Heart left ventricle (tissue), 16 donors: ENCODE measurements around the gene LRRC63. TPM values are rescaled to one million over a fixed set of nuclear protein-coding genes. Genes with fewer than 3 reads are reported as not detected.
A peak's percentile ranks its signal among the peaks of the same experiment; 100 is the strongest.

Source experiments
- ATAC-seq, 4 donors: fragments of 200-7000 bp; cut with Tn5 transposase; one replicate each; pipeline ENCODE4 v1.9.1; 2020 to 2022; ENCODE audit warnings: moderate library complexity in 4 of 4, mild to moderate bottlenecking in 3 of 4, moderate number of reproducible peaks in 1 of 4
- DNase-seq, 5 donors: peaks; one replicate each; pipeline ENCODE4 v3.0.0-alpha.2; 2020
- H3K27ac ChIP-seq, 12 donors: fragments of 200-600 bp; sonication (generic) in 4 of 12; one replicate each; pipeline versions ENCODE4 v1.5.0 to v1.8.0; 2016 to 2022; ENCODE audit warnings: mild to moderate bottlenecking in 2 of 12
- H3K27me3 ChIP-seq, 9 donors: fragments of 200-600 bp; sonication (generic) in 2 of 9; one replicate each; pipeline versions ENCODE4 v1.5.1 to v1.8.0; 2016 to 2022; ENCODE audit warnings: mild to moderate bottlenecking in 3 of 9
- H3K36me3 ChIP-seq, 9 donors: fragments of 200-600 bp; sonication (generic) in 2 of 9; one replicate each; pipeline versions ENCODE4 v1.5.0 to v1.8.0; 2018 to 2022; ENCODE audit warnings: mild to moderate bottlenecking in 2 of 9
- H3K4me1 ChIP-seq, 12 donors: fragments of 200-600 bp; sonication (generic) in 4 of 12; one replicate each; pipeline versions ENCODE4 v1.5.0 to v1.8.0; 2016 to 2022; ENCODE audit warnings: mild to moderate bottlenecking in 3 of 12
- H3K4me3 ChIP-seq, 12 donors: fragments of 200-600 bp; sonication (generic) in 4 of 12; one replicate each; pipeline versions ENCODE4 v1.5.0 to v1.8.0; 2017 to 2022; ENCODE audit warnings: mild to moderate bottlenecking in 9 of 12, moderate library complexity in 4 of 12
- H3K9me3 ChIP-seq, 12 donors: fragments of 200-600 bp; sonication (generic) in 4 of 12; one replicate each; pipeline versions ENCODE4 v1.5.0 to v1.8.0; 2016 to 2022; ENCODE audit warnings: mild to moderate bottlenecking in 1 of 12
- POLR2A ChIP-seq, 2 donors: fragments of 450-650 bp; IDR thresholded peaks; one replicate each; pipeline ENCODE4 v1.6.1; 2017; ENCODE audit warnings: antibody characterized with exemption in 2 of 2, mild to moderate bottlenecking in 2 of 2, moderate library complexity in 2 of 2
- WGBS, 4 donors: extraction: QIAGEN DNeasy Blood & Tissue Kit in 2 of 4; methylation state at CpG; one replicate each; pipeline versions ENCODE4 v1.1.5 to v1.1.7; 2013 to 2018; 5-methylcytosine and 5-hydroxymethylcytosine counted together
- intact Hi-C, 10 donors: fragments of 100-400 bp; cut with DNase I; formaldehyde crosslinking; loops; one replicate each; pipeline versions ENCODE4 v1.11.1 to v1.14.2; 2022
- polyA plus RNA-seq, 2 donors: library from polyadenylated mRNA; stranded (reverse); fragments of 200-250 nt; gene quantifications; one replicate each; pipeline ENCODE4 v1.2.3, GENCODE V29; 2013
- total RNA-seq, 9 donors: library from RNA; depleted of rRNA in 2 of 9; stranded (reverse); fragments of >200 nt in 2 of 9; fragmentation: NEBNext Ultra II Directional in 3 of 9; extraction: Animal tissue kit (Norgen Biotek cat#: 25700) in 3 of 9; gene quantifications; one replicate each; pipeline versions ENCODE4 v1.1.0 to v1.2.4, GENCODE V29; 2016 to 2023
- TF ChIP-seq, protein P1 (sequence below), 12 donors: fragments of 200-600 bp; sonication (generic) in 4 of 12; IDR thresholded peaks; one replicate each; pipeline versions ENCODE4 v1.5.0 to v1.8.0; 2018 to 2022; ENCODE audit warnings: antibody characterized with exemption in 12 of 12, mild to moderate bottlenecking in 5 of 12
- donor health status: ischemic (EF 13 %, LVEDD 7.1; RV severe dilation, severe dysfunction).
- donor health status: healthy with polysubstance abuse.
- donor health status: DM: no; HTN: yes; CAD: no.
- donor health status: DM: no; HTN: no; CAD: no.
- donor health status: ischemic (EF 25% LVEDD 6.9; RV normal size, moderate dysfunction).
- donor health status: ischemic (EF 25% LVEDD 5.7; RV mildly dilated, moderate dysfunction).
- donor health status: healthy.
- donor health status: DM: yes; HTN: yes; CAD: no.
- donor health status: ischemic (EF 35%, LVEDD 5.7; RV mildly dilated, moderate dysfunction).
- donor health status: nonischemic (EF 11% LVEDD 7.7; RV severe dilation, severe dysfunction).
- donor health status: DM: yes; HTN: yes; CAD: no.
- donor health status: PGD.
- donor health status: ischemic (EF 29% LVEDD 5.4; RV normal size, mild dysfunction).
- donor health status: nonischemic (EF 23%, LVEDD 6.1; RV moderate dilation, normal function).

Gene LRRC63
- total and polyA plus RNA-seq, 11 donors: 0.14 to 0.48 TPM; not detected in 9

DNA sequence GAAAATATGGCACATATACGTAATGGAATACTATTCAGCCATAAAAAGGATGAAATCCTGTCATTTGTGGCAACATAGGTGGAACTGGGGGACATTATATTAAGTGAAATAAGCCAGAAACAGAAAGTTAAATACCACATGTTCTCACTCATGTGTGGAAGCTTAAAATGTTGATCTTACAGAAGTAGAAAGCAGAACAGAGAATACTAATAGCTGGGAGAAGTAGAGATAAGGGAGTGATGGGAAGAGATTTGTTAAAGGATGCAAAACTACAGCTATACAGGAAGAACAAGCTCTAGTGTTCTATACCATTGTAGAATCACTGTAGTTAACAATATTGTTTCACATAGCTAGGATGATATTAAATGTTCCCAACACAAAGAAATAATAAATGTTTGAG lies 107.3 kb downstream of the LRRC63 start:
- intact Hi-C loops: no loop called here
- peak overlapping the region in 1 of 12 donors; percentile 33 for H3K27ac ChIP-seq

DNA sequence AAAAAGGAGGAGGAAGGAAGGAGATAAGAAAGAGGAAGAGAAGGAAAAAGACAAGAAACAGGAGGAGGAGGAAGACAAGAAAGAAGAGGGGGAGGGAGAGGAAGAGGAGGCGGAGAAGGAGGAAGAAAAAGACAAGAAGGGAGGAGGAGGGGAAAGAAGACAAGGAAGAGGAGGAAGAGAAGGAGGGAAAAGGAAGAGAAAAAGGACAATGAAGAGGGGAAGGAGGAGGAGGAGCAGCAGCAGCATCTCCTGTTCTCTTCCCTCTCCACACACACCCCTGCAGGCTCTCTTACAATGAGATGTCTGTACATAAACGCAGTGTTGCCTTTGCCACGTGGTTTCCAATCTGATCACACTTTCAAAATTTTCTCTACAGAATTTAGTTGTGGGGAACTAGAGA lies 108.7 kb downstream of the LRRC63 start:
- no peak for DNase-seq
- ATAC-seq: no peak
- intact Hi-C loops: no loop called here
- H3K4me3 ChIP-seq: no peak overlapping the region
- H3K36me3 ChIP-seq: no peaks in the 10 kb centered on the region
- TF ChIP-seq, protein P1, sequence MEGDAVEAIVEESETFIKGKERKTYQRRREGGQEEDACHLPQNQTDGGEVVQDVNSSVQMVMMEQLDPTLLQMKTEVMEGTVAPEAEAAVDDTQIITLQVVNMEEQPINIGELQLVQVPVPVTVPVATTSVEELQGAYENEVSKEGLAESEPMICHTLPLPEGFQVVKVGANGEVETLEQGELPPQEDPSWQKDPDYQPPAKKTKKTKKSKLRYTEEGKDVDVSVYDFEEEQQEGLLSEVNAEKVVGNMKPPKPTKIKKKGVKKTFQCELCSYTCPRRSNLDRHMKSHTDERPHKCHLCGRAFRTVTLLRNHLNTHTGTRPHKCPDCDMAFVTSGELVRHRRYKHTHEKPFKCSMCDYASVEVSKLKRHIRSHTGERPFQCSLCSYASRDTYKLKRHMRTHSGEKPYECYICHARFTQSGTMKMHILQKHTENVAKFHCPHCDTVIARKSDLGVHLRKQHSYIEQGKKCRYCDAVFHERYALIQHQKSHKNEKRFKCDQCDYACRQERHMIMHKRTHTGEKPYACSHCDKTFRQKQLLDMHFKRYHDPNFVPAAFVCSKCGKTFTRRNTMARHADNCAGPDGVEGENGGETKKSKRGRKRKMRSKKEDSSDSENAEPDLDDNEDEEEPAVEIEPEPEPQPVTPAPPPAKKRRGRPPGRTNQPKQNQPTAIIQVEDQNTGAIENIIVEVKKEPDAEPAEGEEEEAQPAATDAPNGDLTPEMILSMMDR (IDR thresholded peaks at IDR 0.05): no peak
- TF ChIP-seq POLR2A (IDR thresholded peaks at IDR 0.05): no peak
- H3K9me3 ChIP-seq: no peaks in the 10 kb centered on the region
- H3K27ac ChIP-seq: peak overlapping the region in 1 of 12 donors; percentile 65
- peaks cover 0 to 17% (median 0%) of the 10 kb centered on the region in 12 donors for H3K4me1 ChIP-seq
- WGBS, 4 donors: 61 to 77% (median 63%) methylated on average over 3 of the region's 3 CpGs
- H3K27me3 ChIP-seq: peaks cover 0 to 9% (median 0%) of the 10 kb centered on the region in 9 donors

More for the DNA sequence above, 107.3 kb downstream of the LRRC63 start:
- Histone ChIP-seq H3K36me3 (no peaks in the 10 kb centered on the region), H3K4me1 (peaks cover 0 to 24% (median 0%) of the 10 kb centered on the region in 12 donors), H3K4me3 (no peak overlapping the region), H3K9me3 (peaks cover 0 to 5% (median 0%) of the 10 kb centered on the region in 12 donors), H3K27me3 (no peaks in the 10 kb centered on the region)
- ATAC-seq (no peak), DNase-seq (no peak)
- no peak for TF ChIP-seq POLR2A (IDR thresholded peaks at IDR 0.05)
- TF ChIP-seq, protein P1 (IDR thresholded peaks at IDR 0.05): no peak
- 83 to 90% (median 85%) methylated on average over 1 of the region's 1 CpG for WGBS, 4 donors

DNA sequence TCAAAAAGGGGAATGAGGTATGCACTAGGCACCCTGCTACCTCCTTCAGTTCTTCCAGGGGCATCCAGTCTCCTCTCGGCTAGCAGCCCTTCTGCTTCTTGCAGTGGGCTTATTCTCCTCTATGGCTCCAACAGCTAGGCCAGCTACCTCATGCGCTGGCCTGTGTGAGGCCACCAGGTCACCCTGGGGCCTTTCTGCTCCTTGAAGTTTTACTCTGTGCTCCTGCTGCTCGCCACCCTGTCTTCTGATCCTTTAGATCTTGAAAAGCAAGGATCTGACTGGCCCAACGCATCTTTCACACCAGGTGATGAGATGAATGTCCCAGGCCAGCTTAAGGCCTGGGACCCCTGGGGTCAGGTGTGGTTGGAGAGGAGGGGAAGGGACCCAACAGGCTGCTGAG lies 109.1 kb downstream of the LRRC63 start:
- Histone ChIP-seq H3K27ac (peak overlapping the region in 1 of 12 donors; percentile 65), H3K9me3 (no peaks in the 10 kb centered on the region), H3K4me1 (peaks cover 0 to 17% (median 0%) of the 10 kb centered on the region in 12 donors), H3K27me3 (peaks cover 0 to 9% (median 0%) of the 10 kb centered on the region in 9 donors), H3K4me3 (peak overlapping the region in 1 of 12 donors; percentile 15), H3K36me3 (no peaks in the 10 kb centered on the region)
- 73 to 80% (median 76%) methylated on average over 4 of the region's 4 CpGs for WGBS, 4 donors
- ATAC-seq (no peak), DNase-seq (no peak)
- no peak for TF ChIP-seq POLR2A (IDR thresholded peaks at IDR 0.05)
- TF ChIP-seq, protein P1 (IDR thresholded peaks at IDR 0.05): no peak
- intact Hi-C loops: no loop called here

DNA sequence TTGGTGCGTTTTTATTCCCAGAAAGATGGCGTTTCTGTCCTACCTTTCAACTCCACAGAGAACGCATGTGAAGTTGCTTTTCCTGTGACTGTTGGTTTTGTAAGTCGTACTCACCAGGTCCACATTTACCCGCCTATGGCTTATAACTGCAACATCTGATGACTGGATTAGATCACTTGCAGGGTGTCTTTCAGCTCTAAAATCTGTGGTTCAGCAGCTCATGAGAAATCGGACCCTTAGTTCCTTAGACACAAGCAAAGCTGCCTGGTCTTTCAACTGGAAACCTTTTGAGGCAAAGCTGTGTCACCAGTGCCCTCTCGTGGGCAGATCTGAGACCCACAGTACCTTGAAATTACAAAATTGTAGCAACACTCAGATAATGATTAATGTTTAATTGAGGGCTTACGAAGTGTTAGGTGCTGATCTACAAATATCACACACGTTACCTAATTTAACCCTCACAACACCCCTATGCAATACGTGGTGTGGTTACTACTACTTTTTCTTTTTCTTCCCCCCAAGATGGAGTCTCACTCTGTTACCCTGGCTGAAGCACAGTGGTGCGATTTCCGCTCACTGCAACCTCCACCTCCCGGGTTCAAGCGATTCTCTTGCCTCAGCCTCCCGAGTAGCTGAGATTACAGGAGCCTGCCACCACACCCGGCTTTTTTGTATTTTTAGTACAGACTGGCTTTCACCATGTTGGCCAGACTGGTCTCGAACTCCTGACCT lies 109.9 kb downstream of the LRRC63 start:
- Histone ChIP-seq H3K27me3 (peaks cover 0 to 14% (median 0%) of the 10 kb centered on the region in 9 donors), H3K9me3 (no peaks in the 10 kb centered on the region), H3K27ac (peak overlapping the region in 1 of 12 donors; percentile 65), H3K4me3 (peak overlapping the region in 1 of 12 donors; percentile 15), H3K36me3 (no peaks in the 10 kb centered on the region), H3K4me1 (peaks cover 0 to 17% (median 0%) of the 10 kb centered on the region in 12 donors)
- intact Hi-C loops: no loop called here
- ATAC-seq (peak in 3 of 4 donors; percentile 41 to 76 (median 58)), DNase-seq (peak in 4 of 5 donors; percentile 23 to 55 (median 36))
- TF ChIP-seq, protein P1 (IDR thresholded peaks at IDR 0.05): peak; percentile 40 to 75 (median 56)
- TF ChIP-seq POLR2A (IDR thresholded peaks at IDR 0.05): no peak
- WGBS, 4 donors: 58 to 63% (median 60%) methylated on average over 17 of the region's 17 CpGs
